DND-41 (cell line): ENCODE results near the gene ZNF283.

Experiments
- EZH2 ChIP-seq: IDR thresholded peaks from 3 replicates; pipeline ENCODE4 v1.6.1; 2012; ENCODE audit warnings: borderline replicate concordance, low read depth, mild to moderate bottlenecking, moderate library complexity, low read length, inconsistent platforms; ENCODE audit not compliant: severe bottlenecking
- TF ChIP-seq, protein P1 (sequence below): IDR thresholded peaks from 2 replicates; pipeline ENCODE4 v1.5.1; 2012; ENCODE audit warnings: borderline replicate concordance, low read length, moderate library complexity, mild to moderate bottlenecking; ENCODE audit not compliant: poor library complexity, severe bottlenecking; ENCODE audit errors: extremely low read depth

- TF ChIP-seq, protein P1, sequence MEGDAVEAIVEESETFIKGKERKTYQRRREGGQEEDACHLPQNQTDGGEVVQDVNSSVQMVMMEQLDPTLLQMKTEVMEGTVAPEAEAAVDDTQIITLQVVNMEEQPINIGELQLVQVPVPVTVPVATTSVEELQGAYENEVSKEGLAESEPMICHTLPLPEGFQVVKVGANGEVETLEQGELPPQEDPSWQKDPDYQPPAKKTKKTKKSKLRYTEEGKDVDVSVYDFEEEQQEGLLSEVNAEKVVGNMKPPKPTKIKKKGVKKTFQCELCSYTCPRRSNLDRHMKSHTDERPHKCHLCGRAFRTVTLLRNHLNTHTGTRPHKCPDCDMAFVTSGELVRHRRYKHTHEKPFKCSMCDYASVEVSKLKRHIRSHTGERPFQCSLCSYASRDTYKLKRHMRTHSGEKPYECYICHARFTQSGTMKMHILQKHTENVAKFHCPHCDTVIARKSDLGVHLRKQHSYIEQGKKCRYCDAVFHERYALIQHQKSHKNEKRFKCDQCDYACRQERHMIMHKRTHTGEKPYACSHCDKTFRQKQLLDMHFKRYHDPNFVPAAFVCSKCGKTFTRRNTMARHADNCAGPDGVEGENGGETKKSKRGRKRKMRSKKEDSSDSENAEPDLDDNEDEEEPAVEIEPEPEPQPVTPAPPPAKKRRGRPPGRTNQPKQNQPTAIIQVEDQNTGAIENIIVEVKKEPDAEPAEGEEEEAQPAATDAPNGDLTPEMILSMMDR, result no peak
- TF ChIP-seq EZH2, result no peak
Measured at GRCh38 chr19:43804432-43804831, 22.7 kb upstream of the ZNF283 start.
